ENCODE results near the gene TNS3. TPM values are rescaled to one million over a fixed set of nuclear protein-coding genes. Genes with fewer than 3 reads are reported as not detected.

TNS3 gene
- total RNA-seq, 2 donors from 2014 or later: 64.8 to 69.3 TPM

GRCh38 chr7:47260270-47260669 lies 321.6 kb downstream of the TNS3 start:
- DNase-seq (ENCODE audit: low spot score): no peak
- intact Hi-C loops (cut with DNase I): loop anchor here in 1 of 2 donors (10.0 kb wide), 1 partner anchor 565 kb away; no protein-coding TSS in a partner anchor

GRCh38 chr7:47259682-47260081 lies 322.2 kb downstream of the TNS3 start:
- intact Hi-C loops (cut with DNase I): loop anchor here in 1 of 2 donors (10.0 kb wide), 1 partner anchor 565 kb away; no protein-coding TSS in a partner anchor
- DNase-seq (ENCODE audit: low spot score): no peak

GRCh38 chr7:47258798-47259197 lies 323.1 kb downstream of the TNS3 start:
- intact Hi-C loops (cut with DNase I): no loop called here
- no peak for DNase-seq (ENCODE audit: low spot score)

- intact Hi-C loops (cut with DNase I): no loop called here
These were observed 325.9 kb downstream of the TNS3 start for GRCh38 chr7:47256016-47256415.

GRCh38 chr7:47255441-47255840 lies 326.5 kb downstream of the TNS3 start:
- intact Hi-C loops (cut with DNase I): no loop called here
- DNase-seq (ENCODE audit: low spot score): no peak

More at GRCh38 chr7:47256016-47256415, 325.9 kb downstream of the TNS3 start:
- DNase-seq (ENCODE audit: low spot score): no peak

- no peak for DNase-seq (ENCODE audit: low spot score)
- intact Hi-C loops (cut with DNase I): no loop called here
These were observed 326.9 kb downstream of the TNS3 start for GRCh38 chr7:47255007-47255406.

- intact Hi-C loops (cut with DNase I): no loop called here
- DNase-seq (ENCODE audit: low spot score): peak; percentile 95
These were observed 327.6 kb downstream of the TNS3 start for GRCh38 chr7:47254081-47254977.

- DNase-seq (ENCODE audit: low spot score): no peak
- intact Hi-C loops (cut with DNase I): no loop called here
These were observed 328.2 kb downstream of the TNS3 start for GRCh38 chr7:47253650-47254080.

GRCh38 chr7:47252675-47253074 lies 329.2 kb downstream of the TNS3 start:
- intact Hi-C loops (cut with DNase I): no loop called here
- DNase-seq (ENCODE audit: low spot score): no peak

GRCh38 chr7:47249361-47249760 lies 332.6 kb downstream of the TNS3 start:
- DNase-seq (ENCODE audit: low spot score): no peak
- intact Hi-C loops (cut with DNase I): no loop called here

- intact Hi-C loops (cut with DNase I): no loop called here
- no peak for DNase-seq (ENCODE audit: low spot score)
These were observed 333.1 kb downstream of the TNS3 start for GRCh38 chr7:47248797-47249196.

GRCh38 chr7:47247132-47247531 lies 334.8 kb downstream of the TNS3 start:
- intact Hi-C loops (cut with DNase I): no loop called here
- DNase-seq (ENCODE audit: low spot score): no peak

- intact Hi-C loops (cut with DNase I): no loop called here
These were observed 337.2 kb downstream of the TNS3 start for GRCh38 chr7:47244692-47245091.

GRCh38 chr7:47241112-47242065 lies 340.5 kb downstream of the TNS3 start:
- intact Hi-C loops (cut with DNase I): no loop called here
- DNase-seq (ENCODE audit: low spot score): no peak

More at GRCh38 chr7:47244692-47245091, 337.2 kb downstream of the TNS3 start:
- no peak for DNase-seq (ENCODE audit: low spot score)

- intact Hi-C loops (cut with DNase I): no loop called here
- DNase-seq (ENCODE audit: low spot score): no peak
These were observed 341.9 kb downstream of the TNS3 start for GRCh38 chr7:47239931-47240421.

GRCh38 chr7:47239034-47239433 lies 342.9 kb downstream of the TNS3 start:
- intact Hi-C loops (cut with DNase I): no loop called here
- no peak for DNase-seq (ENCODE audit: low spot score)

- intact Hi-C loops (cut with DNase I): no loop called here
- DNase-seq (ENCODE audit: low spot score): no peak
These were observed 345.3 kb downstream of the TNS3 start for GRCh38 chr7:47236480-47237129.

- intact Hi-C loops (cut with DNase I): no loop called here
- DNase-seq (ENCODE audit: low spot score): no peak
These were observed 347.9 kb downstream of the TNS3 start for GRCh38 chr7:47233996-47234395.

- no peak for DNase-seq (ENCODE audit: low spot score)
- intact Hi-C loops (cut with DNase I): no loop called here
These were observed 349.0 kb downstream of the TNS3 start for GRCh38 chr7:47232751-47233412.
